SK-N-SH (cell line): ENCODE results near the gene DIAPH2.

Source experiments
- EZH2phosphoT487 ChIP-seq: fragments of 200-600 bp; sonication (generic); IDR thresholded peaks from 2 replicates; pipeline ENCODE4 v1.6.1; 2017; ENCODE audit warnings: low read depth, mixed run types, mild to moderate bottlenecking, antibody characterized with exemption, moderate library complexity, borderline replicate concordance
- FOSL2 ChIP-seq: IDR thresholded peaks from 2 replicates; pipeline ENCODE4 v1.4.0; 2012; ENCODE audit warnings: low read depth, mild to moderate bottlenecking, moderate library complexity, borderline replicate concordance
- GATA2 ChIP-seq: sonication (generic); formaldehyde crosslinking; IDR thresholded peaks from 2 replicates; pipeline ENCODE4 v1.5.0; 2020; ENCODE audit warnings: mild to moderate bottlenecking, missing genetic modification reagents
- SIN3A ChIP-seq: IDR thresholded peaks from 2 replicates; pipeline ENCODE4 v1.6.1; 2012; ENCODE audit warnings: low read depth, mild to moderate bottlenecking, low read length, moderate library complexity, borderline replicate concordance
- TF ChIP-seq, protein P1 (sequence below): IDR thresholded peaks from 2 replicates; pipeline ENCODE4; 2012
- TF ChIP-seq, protein P2 (sequence below): fragments of 200-600 bp; sonication (generic); IDR thresholded peaks from 2 replicates; pipeline ENCODE4 v1.6.1; 2017; ENCODE audit warnings: antibody characterized with exemption, mild to moderate bottlenecking, moderate library complexity
- TF ChIP-seq, protein P3 (sequence below): fragments of 150-350 bp; IDR thresholded peaks from 2 replicates; pipeline ENCODE4 v1.6.1; 2017; ENCODE audit warnings: antibody characterized with exemption, low read length, low read depth, borderline replicate concordance

DNA sequence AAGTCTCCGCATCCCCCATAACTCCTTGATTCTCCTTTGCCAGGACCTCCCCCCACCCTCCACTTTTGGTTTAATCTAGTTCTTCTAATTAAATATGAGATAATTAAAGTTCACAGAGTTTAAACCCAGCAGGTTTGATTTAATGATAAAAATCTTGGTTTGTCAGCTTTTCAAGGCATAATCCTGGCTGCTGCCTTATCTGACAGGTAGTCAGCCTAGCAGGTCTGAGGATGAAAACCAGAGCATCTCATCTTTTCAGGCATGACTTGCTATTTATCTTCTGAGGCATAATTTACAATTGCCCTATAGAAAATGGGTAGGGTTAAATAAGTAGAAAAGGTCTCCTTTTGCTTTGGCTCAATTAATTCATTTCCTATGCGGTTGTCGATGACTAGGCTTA lies 790.3 kb downstream of the DIAPH2 start:
- TF ChIP-seq, protein P1, sequence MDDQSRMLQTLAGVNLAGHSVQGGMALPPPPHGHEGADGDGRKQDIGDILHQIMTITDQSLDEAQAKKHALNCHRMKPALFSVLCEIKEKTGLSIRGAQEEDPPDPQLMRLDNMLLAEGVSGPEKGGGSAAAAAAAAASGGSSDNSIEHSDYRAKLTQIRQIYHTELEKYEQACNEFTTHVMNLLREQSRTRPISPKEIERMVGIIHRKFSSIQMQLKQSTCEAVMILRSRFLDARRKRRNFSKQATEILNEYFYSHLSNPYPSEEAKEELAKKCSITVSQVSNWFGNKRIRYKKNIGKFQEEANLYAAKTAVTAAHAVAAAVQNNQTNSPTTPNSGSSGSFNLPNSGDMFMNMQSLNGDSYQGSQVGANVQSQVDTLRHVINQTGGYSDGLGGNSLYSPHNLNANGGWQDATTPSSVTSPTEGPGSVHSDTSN, result no peak
- no peak for TF ChIP-seq EZH2phosphoT487
- no peak for TF ChIP-seq FOSL2
- TF ChIP-seq, protein P2, sequence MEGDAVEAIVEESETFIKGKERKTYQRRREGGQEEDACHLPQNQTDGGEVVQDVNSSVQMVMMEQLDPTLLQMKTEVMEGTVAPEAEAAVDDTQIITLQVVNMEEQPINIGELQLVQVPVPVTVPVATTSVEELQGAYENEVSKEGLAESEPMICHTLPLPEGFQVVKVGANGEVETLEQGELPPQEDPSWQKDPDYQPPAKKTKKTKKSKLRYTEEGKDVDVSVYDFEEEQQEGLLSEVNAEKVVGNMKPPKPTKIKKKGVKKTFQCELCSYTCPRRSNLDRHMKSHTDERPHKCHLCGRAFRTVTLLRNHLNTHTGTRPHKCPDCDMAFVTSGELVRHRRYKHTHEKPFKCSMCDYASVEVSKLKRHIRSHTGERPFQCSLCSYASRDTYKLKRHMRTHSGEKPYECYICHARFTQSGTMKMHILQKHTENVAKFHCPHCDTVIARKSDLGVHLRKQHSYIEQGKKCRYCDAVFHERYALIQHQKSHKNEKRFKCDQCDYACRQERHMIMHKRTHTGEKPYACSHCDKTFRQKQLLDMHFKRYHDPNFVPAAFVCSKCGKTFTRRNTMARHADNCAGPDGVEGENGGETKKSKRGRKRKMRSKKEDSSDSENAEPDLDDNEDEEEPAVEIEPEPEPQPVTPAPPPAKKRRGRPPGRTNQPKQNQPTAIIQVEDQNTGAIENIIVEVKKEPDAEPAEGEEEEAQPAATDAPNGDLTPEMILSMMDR, result no peak
- no peak for TF ChIP-seq SIN3A
- peak; percentile 79 for TF ChIP-seq GATA2 (CRISPR knock-in tag)
- TF ChIP-seq, protein P3, sequence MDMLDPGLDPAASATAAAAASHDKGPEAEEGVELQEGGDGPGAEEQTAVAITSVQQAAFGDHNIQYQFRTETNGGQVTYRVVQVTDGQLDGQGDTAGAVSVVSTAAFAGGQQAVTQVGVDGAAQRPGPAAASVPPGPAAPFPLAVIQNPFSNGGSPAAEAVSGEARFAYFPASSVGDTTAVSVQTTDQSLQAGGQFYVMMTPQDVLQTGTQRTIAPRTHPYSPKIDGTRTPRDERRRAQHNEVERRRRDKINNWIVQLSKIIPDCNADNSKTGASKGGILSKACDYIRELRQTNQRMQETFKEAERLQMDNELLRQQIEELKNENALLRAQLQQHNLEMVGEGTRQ, result no peak
